IPS-18c (cell line): Measurements from ENCODE around the gene CARD19.
"Not testable (repeated sequence)": the region's sequence is repeated elsewhere in the genome, so short reads cannot be mapped to it uniquely, and the experiment has no call there.

Experiments
- H3K4me3 ChIP-seq: 2 replicates; pipeline ENCODE4 v1.7.0; 2013; ENCODE audit warnings: low read depth, mild to moderate bottlenecking, low read length, moderate library complexity; ENCODE audit not compliant: insufficient read depth
- H3K9me3 ChIP-seq: one replicate; pipeline ENCODE4 v1.6.1; 2013; ENCODE audit warnings: mild to moderate bottlenecking, low read length, moderate library complexity; ENCODE audit not compliant: control insufficient read depth, insufficient read depth

CARD19 gene

GRCh38 chr9:93094658-93095204 is 1.3 kb upstream of the CARD19 start:
- Histone ChIP-seq H3K9me3 (peaks cover 2% of the 10 kb centered on the region), H3K4me3 (peak overlapping the region; percentile 63; the same call in 1 of the 2 replicates)

GRCh38 chr9:93095205-93096130 is 549 bp upstream of the CARD19 start:
- Histone ChIP-seq H3K9me3 (peaks cover 2% of the 10 kb centered on the region), H3K4me3 (peak overlapping the region; percentile 83; the same call in 1 of the 2 replicates)

- H3K9me3 ChIP-seq = peaks cover 2% of the 10 kb centered on the region
- peak overlapping the region; percentile 83; the same call in 1 of the 2 replicates for H3K4me3 ChIP-seq
These were observed 880 bp downstream of the CARD19 start for GRCh38 chr9:93096811-93097382.

GRCh38 chr9:93097511-93098201 is 1.6 kb downstream of the CARD19 start:
- H3K9me3 ChIP-seq = peaks cover 2% of the 10 kb centered on the region
- no peak overlapping the region for H3K4me3 ChIP-seq

GRCh38 chr9:93098236-93098946 is 2.4 kb downstream of the CARD19 start:
- Histone ChIP-seq H3K4me3 (no peak overlapping the region), H3K9me3 (peaks cover 2% of the 10 kb centered on the region)

GRCh38 chr9:93099551-93100275 is 3.7 kb downstream of the CARD19 start:
- no peak overlapping the region for H3K4me3 ChIP-seq

GRCh38 chr9:93100276-93100636 is 4.2 kb downstream of the CARD19 start:
- Histone ChIP-seq H3K4me3 (no peak overlapping the region), H3K9me3 (peaks cover 2% of the 10 kb centered on the region)

More at GRCh38 chr9:93099551-93100275, 3.7 kb downstream of the CARD19 start:
- H3K9me3 ChIP-seq = peaks cover 2% of the 10 kb centered on the region

GRCh38 chr9:93101086-93101485 is 5.1 kb downstream of the CARD19 start:
- not testable (repeated sequence) for H3K4me3 ChIP-seq, H3K9me3 ChIP-seq

GRCh38 chr9:93105620-93106019 is 9.6 kb downstream of the CARD19 start:
- no peaks in the 10 kb centered on the region for H3K9me3 ChIP-seq
- H3K4me3 ChIP-seq = no peak overlapping the region

- no peaks in the 10 kb centered on the region for H3K9me3 ChIP-seq
- H3K4me3 ChIP-seq = no peak overlapping the region
These were observed 11.3 kb downstream of the CARD19 start for GRCh38 chr9:93107151-93107824.

GRCh38 chr9:93107825-93108161 is 11.8 kb downstream of the CARD19 start:
- Histone ChIP-seq H3K9me3 (no peaks in the 10 kb centered on the region), H3K4me3 (no peak overlapping the region)

- no peaks in the 10 kb centered on the region for H3K9me3 ChIP-seq
- no peak overlapping the region for H3K4me3 ChIP-seq
These were observed 12.4 kb downstream of the CARD19 start for GRCh38 chr9:93108291-93109041.

GRCh38 chr9:93110311-93110855 is 14.4 kb downstream of the CARD19 start:
- Histone ChIP-seq H3K9me3 (no peaks in the 10 kb centered on the region), H3K4me3 (no peak overlapping the region; the same call in 1 of the 2 replicates)

- Histone ChIP-seq H3K4me3 (no peak overlapping the region), H3K9me3 (no peaks in the 10 kb centered on the region)
These were observed 15.0 kb downstream of the CARD19 start for GRCh38 chr9:93111001-93111370.

GRCh38 chr9:93111371-93112115 is 15.5 kb downstream of the CARD19 start:
- H3K9me3 ChIP-seq = no peaks in the 10 kb centered on the region
- H3K4me3 ChIP-seq = no peak overlapping the region
